Stimulated activated CD8-positive, alpha-beta memory T cell treated with anti-CD3 and anti-CD28 coated beads, Interleukin-7, amount 100 ng/mL, for 4 hours (primary cell): ENCODE results near the gene PPP1R9A.

ENCODE experiments used
- DNase-seq, 2 donors: peaks; one replicate each; pipeline ENCODE4 v3.0.0-alpha.2; 2020; ENCODE audit warnings: low read depth in 2 of 2

Gene PPP1R9A

GRCh38 chr7:95097851-95098250, 190.5 kb downstream of the PPP1R9A start:
- DNase-seq = no peak

GRCh38 chr7:95099106-95099505, 191.7 kb downstream of the PPP1R9A start:
- no peak for DNase-seq

DNA sequence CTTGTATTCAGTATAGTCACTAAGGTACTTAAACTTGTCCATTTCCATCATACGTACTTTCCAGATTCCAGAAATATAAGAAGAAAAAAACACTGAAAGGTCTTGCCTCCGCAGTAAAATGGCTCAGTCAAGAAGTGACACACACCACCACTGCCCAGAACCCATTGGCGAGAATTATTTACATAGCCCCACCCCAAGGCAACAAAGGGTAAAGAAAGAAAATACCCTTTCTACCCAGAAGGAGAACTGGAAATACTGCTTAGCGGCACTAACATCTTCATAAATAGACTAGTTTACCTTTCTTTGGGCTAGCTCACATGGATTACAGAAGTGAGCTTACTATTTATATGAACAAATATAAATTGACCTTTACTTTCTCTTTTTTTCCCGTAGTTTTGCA, 194.0 kb downstream of the PPP1R9A start:
- no peak for DNase-seq

DNA sequence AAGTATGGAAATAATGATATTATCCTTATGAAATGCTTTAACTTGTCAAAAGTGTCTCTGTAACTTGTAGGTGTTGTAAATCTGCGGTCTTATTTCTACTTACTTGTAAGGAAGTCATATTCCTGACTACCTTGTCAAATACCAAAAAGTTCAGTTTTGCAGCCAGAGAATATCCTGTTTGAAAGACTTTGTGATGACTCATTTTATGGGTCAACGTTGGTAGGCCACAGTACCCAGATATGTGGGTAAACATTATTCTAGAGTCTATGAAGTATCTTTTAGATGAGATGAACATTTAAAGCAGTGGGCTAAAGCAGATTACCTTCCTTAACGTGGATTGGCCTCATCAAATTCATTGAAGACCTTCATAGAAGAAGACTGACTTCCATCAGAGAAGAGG, 195.3 kb downstream of the PPP1R9A start:
- DNase-seq = no peak

GRCh38 chr7:95104739-95105138, 197.3 kb downstream of the PPP1R9A start:
- DNase-seq = no peak

GRCh38 chr7:95105627-95106026, 198.2 kb downstream of the PPP1R9A start:
- no peak for DNase-seq

DNA sequence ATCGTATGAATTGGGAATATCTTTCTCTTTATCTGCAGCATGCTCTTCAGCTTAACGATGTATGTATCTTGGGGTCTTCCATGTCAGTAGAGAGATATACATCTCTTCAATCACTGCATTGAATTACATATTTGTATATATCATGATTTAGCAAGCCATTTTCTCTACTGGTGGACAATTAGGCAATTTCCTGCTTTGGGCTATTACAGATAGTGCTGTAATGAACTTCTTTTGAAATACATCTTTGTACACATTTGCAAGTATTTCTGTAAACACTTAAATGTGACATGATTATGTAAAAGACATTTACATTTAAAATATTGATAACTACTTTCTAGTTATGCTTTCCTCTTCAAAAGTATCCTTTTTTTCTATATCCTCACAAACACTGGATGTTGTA, 199.0 kb downstream of the PPP1R9A start:
- DNase-seq = no peak

GRCh38 chr7:95110707-95111106, 203.3 kb downstream of the PPP1R9A start:
- DNase-seq = no peak

GRCh38 chr7:95113590-95113989, 206.2 kb downstream of the PPP1R9A start:
- DNase-seq = no peak

DNA sequence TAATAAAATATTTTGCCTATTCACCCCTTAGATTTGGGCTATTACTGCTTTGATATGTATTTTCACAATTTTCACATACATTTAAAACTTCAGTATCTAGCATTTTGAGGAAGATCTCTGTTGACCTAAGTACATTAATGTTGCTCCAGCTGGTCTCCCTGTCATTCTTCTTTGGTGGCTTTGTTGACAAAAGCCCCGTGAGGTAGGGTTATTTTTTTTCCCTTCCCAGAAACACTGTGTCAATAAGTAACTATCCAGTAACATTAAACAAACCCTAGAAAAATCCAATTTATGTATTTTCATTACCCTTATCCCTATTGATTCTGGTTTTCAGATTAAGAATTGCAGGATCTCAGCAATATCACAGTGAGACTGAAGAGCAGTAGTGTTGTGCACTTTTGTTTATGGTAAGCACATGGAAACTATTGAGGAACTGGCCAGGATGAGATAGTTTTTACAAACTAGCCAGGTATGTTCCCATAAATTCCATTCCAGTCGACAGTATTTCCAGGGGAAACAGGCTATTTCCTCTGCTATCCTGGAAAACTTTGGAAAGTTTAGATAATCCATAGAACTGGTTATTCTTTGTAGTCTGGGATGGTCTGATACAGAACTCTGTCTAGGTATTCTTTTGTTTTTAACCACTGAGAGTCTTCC, 218.8 kb downstream of the PPP1R9A start:
- no peak for DNase-seq

DNA sequence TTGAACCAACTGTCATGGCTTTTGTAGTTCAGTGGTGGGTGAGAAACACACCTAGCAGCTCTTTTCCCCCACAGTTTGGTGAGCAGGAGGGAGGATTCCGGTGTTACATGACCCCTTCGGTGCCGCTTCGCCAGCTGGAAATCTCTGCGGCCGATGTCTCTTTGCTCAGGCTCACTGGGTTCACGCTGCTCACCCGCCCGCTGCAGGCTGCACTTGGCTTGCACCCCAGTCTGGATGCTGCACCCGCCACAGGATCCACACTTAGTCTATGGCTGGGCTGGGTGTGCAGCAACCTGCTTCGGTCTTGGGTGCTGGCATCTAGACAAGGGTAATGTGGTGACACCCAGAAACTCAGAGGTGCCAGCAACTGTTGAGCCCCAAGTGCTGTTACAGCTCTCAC, 225.1 kb downstream of the PPP1R9A start:
- DNase-seq = no peak

GRCh38 chr7:95139922-95140321, 232.5 kb downstream of the PPP1R9A start:
- DNase-seq = no peak

GRCh38 chr7:95141755-95142154, 234.4 kb downstream of the PPP1R9A start:
- no peak for DNase-seq

DNA sequence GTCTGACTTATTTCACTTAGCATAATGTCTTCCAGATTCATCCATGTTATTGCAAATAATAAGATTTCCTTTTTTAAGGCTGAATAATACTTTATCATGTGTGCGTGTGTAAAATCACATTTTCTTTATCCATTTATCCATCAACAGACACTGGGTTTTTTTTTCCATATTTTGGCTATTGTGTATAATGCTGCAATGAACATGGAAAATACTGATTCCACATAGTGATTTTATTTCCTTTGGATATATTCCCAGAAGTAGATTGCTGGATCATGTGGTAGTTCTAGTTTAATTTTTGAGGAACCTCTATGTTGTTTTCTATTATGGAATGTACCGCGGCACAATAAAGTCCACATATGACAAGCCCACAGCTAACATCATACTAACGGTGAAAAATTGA, 236.9 kb downstream of the PPP1R9A start:
- DNase-seq = no peak

- no peak for DNase-seq
Observed at GRCh38 chr7:95155965-95156364, 248.6 kb downstream of the PPP1R9A start.

DNA sequence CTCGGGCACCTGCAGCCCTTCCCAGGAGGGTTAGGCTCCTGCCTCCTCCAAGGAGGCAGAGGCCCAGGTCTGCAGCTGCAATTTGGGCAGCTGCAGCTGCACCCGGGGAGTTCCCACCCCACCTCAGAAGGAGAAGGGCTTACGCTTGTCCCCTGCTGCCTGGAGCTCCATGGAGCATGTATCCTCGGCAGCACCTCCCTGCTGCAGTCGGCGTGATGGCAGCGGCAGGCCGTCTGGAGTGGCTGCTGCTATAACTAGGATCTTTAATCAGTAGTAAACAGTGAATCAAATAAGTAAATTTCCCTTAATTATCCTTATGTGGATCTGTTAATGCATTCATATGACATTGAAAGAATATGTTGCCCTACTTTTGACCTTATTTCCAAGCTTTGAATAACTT, 250.0 kb downstream of the PPP1R9A start:
- no peak for DNase-seq

DNA sequence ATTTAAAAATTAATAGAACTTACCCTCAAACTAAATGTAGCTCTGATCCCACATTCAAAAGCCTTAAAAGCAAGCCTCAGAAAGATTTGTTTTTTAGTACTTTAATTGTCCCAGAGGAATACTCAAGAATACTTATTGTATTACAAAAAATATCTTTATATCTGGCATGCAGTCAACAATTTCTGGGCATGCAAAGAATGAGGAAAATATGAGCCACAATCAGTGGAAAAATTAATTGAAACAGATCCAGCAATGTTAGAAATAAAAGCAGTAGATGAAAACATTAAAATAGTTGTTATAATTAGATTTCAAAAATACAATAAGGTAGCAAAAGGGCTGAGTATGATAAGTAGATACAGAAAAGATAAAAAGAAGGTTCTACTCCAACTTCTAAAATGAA, 262.3 kb downstream of the PPP1R9A start:
- DNase-seq = no peak

DNA sequence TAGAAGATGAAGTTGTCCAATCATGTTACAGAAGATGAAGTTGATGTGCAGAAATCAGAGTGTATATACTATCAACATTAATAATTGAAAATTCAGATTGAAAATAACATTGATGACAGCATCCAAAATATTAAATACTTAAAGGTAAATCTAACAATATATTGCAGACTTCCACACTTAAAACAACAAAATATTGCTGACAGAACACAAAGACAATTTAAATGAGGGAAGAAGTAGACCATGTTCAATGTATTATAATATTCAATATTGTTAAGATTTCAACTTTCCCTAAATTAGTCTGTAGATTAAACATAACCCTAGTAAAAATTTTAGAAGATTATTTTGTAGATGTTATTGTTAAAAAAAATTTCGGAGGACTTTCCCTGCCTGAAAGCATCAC, 265.0 kb downstream of the PPP1R9A start:
- DNase-seq = no peak

GRCh38 chr7:95190515-95190914, 283.1 kb downstream of the PPP1R9A start:
- no peak for DNase-seq

DNA sequence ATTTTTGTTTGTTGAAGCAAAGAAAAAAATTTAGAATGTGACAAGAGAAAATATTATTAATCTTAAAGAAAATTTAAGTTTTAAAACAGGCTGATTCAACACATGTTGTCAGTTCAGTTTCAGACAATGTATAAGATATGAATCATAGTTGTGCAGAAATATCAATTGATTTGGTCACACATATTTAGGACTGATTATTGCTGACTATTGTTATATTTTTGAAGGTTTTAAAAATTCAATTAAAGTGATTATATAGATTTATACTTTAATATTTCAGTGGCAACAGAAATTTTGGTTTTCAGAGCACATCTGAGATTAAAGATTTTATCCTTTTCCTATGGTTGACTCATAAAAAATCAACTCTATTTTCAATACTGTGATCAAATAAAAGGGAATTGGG, 284.4 kb downstream of the PPP1R9A start:
- DNase-seq = no peak

DNA sequence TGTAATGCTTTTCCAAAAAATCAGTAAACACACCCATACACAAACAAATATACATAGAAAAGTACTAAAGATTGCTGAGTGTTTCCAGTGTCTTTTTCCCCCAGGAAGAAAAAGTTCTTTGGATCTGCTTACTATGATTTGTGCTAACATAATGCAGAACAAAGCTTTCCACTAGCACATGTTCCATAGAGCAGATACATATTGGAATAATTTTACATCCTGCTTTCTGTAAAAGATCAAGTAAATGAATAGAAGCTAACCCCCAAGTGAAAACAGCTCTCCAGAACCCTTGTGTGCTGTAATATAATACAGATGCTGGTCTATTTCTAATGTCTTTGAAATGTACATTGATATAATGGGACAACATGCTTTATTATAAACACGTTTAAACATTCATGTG, 291.5 kb downstream of the PPP1R9A start:
- no peak for DNase-seq

GRCh38 chr7:95199779-95200558, 292.6 kb downstream of the PPP1R9A start:
- no peak for DNase-seq

DNA sequence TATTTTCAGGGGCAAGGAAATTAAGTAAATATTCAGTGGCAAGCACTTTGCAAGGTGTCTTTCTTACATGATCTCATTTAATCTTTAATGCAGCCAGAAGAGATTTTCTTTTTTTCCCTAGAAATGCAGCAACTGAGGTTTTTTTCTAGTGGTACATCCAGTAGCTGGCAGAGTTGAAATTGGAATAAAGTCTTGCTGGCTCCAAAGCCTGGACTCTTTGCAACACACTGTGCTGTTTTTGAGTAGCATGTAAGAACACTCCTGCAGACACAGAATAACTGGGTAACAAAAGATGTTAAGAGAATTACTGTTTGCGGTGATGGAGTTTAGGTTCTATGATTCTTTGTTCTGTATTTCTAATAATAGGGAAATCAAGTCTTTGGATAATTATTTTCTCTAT, 293.3 kb downstream of the PPP1R9A start:
- no peak for DNase-seq

DNA sequence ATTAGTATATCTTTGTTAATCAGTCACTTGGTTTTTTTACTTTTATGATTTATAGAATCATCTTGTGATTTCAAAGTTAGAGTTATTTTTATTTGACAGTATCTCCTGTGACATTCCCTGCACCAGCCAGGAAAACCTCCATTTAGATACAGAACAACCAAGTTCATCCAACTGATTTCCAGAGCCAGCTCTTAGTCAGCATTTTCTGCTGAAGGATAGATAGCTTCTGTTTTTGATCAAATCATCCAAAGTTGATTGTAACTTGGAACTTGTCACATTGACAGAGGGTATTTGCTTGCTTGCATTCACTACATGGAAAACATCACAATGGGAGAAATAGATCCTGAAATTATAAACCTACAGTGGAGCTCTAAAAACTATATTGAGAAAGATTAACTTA, 294.3 kb downstream of the PPP1R9A start:
- DNase-seq = no peak
